Pancreas (tissue), 10 donors: ENCODE measurements around the gene DDX51. TPM values are rescaled to one million over a fixed set of nuclear protein-coding genes. Genes with fewer than 3 reads are reported as not detected.

Experiments used
- ATAC-seq, 4 donors: fragments of 200-7000 bp; cut with Tn5 transposase; one replicate each; pipeline versions ENCODE4 v1.8.0 to v1.9.1; 2020; ENCODE audit warnings: mild to moderate bottlenecking in 4 of 4, moderate library complexity in 4 of 4
- DNase-seq, 6 donors: peaks; one replicate each; pipeline ENCODE4 v3.0.0-alpha.2; 2020
- FAIRE-seq: peaks from 2 replicates; lab custom pipeline; 2012; peaks lifted over from hg19 to GRCh38; lab: Jason Lieb, UNC
- H3K27ac ChIP-seq, 4 donors: fragments of 200-600 bp; sonication (generic); 1 replicate in 3 of 4; 2 replicates in 1 of 4; pipeline versions ENCODE4 v1.5.0 to v1.8.0; 2020
- H3K27me3 ChIP-seq, 4 donors: fragments of 200-600 bp; one replicate each; pipeline ENCODE4 v1.8.0; 2021
- H3K36me3 ChIP-seq, 3 donors: fragments of 200-600 bp; sonication (generic) in 1 of 3; one replicate each; pipeline versions ENCODE4 v1.5.0 to v1.8.0; 2020 to 2021
- H3K4me1 ChIP-seq, 3 donors: fragments of 200-600 bp; one replicate each; pipeline ENCODE4 v1.8.0; 2021
- H3K4me3 ChIP-seq, 4 donors: fragments of 200-600 bp; sonication (generic) in 2 of 4; one replicate each; pipeline versions ENCODE4 v1.5.0 to v1.8.0; 2020 to 2021
- H3K9me3 ChIP-seq, 4 donors: fragments of 200-600 bp; one replicate each; pipeline ENCODE4 v1.8.0; 2021
- CTCF ChIP-seq, 4 donors: fragments of 200-600 bp; sonication (generic) in 3 of 4; IDR thresholded peaks; one replicate each; pipeline versions ENCODE4 v1.5.0 to v1.8.0; 2021; ENCODE audit warnings: antibody characterized with exemption in 4 of 4
- WGBS, 2 donors: extraction: QIAGEN DNeasy Blood & Tissue Kit; methylation state at CpG; one replicate each; pipeline ENCODE4 v1.1.7; 2013; 5-methylcytosine and 5-hydroxymethylcytosine counted together
- intact Hi-C, 3 donors: fragments of 100-400 bp; cut with DNase I; formaldehyde crosslinking; loops; one replicate each; pipeline versions ENCODE4 v1.11.1 to v1.14.2; 2022
- polyA plus RNA-seq, 2 donors: library from polyadenylated mRNA; stranded (reverse); fragments of 200-250 nt; gene quantifications; one replicate each; pipeline ENCODE4 v1.2.3, GENCODE V29; 2013
- total RNA-seq, 6 donors: library from RNA; stranded (reverse); fragmentation: NEBNext Ultra II Directional in 4 of 6; extraction: Animal tissue kit (Norgen Biotek cat#: 25700) in 4 of 6; gene quantifications; one replicate each; pipeline versions ENCODE4 v1.2.1 to v1.2.4, GENCODE V29; 2021 to 2023
- donor health status: healthy with polysubstance abuse.
- donor health status: DM: no; HTN: no; CAD: no; lungs with moderate emphysema.
- donor health status: DM: no; HTN: no; CAD: no.
- donor health status: control.
- donor health status: control.
- donor health status: Bipolar disorder and iron deficiency.
- donor health status: DM: yes; HTN: yes; CAD: no.
- donor health status: DM: no; HTN: no; CAD: no.
- donor health status: DM: no; HTN: no; CAD: no.
- donor health status: DM: yes; HTN: yes; CAD: no.

The DDX51 gene
- total and polyA plus RNA-seq, 8 donors = 7.8 to 46.7 (median 13.7) TPM

GRCh38 chr12:132179431-132180362 lies 35.6 kb upstream of the DDX51 start:
- no peak overlapping the region for H3K4me3 ChIP-seq
- WGBS, 2 donors = 69 to 78% methylated on average over 19 of the region's 19 CpGs
- intact Hi-C loops = no loop called here
- H3K27me3 ChIP-seq = peaks cover 0 to 19% (median 0%) of the 10 kb centered on the region in 4 donors
- H3K36me3 ChIP-seq = no peaks in the 10 kb centered on the region
- H3K27ac ChIP-seq = no peak overlapping the region
- no peak for TF ChIP-seq CTCF (IDR thresholded peaks at IDR 0.05)
- no peaks in the 10 kb centered on the region for H3K9me3 ChIP-seq
- no peaks in the 10 kb centered on the region for H3K4me1 ChIP-seq
- FAIRE-seq = no peak
- ATAC-seq = no peak
- DNase-seq = peak in 1 of 6 donors; percentile 7

- no peak overlapping the region for H3K27ac ChIP-seq
- 54% methylated on average over 39 of the region's 39 CpGs for WGBS, 2 donors
- peaks cover 0 to 19% (median 0%) of the 10 kb centered on the region in 4 donors for H3K27me3 ChIP-seq
- FAIRE-seq = no peak
- intact Hi-C loops = no loop called here
- no peaks in the 10 kb centered on the region for H3K36me3 ChIP-seq
- no peak for TF ChIP-seq CTCF (IDR thresholded peaks at IDR 0.05)
- ATAC-seq = no peak
- H3K9me3 ChIP-seq = no peaks in the 10 kb centered on the region
- H3K4me3 ChIP-seq = no peak overlapping the region
- DNase-seq = peak in 1 of 6 donors; percentile 11
- H3K4me1 ChIP-seq = no peaks in the 10 kb centered on the region
Measured at GRCh38 chr12:132178801-132179401, 34.8 kb upstream of the DDX51 start.

GRCh38 chr12:132178316-132178715 lies 34.2 kb upstream of the DDX51 start:
- no peaks in the 10 kb centered on the region for H3K36me3 ChIP-seq
- H3K27ac ChIP-seq = no peak overlapping the region
- H3K27me3 ChIP-seq = peaks cover 0 to 19% (median 0%) of the 10 kb centered on the region in 4 donors
- H3K4me3 ChIP-seq = no peak overlapping the region
- ATAC-seq (no peak), DNase-seq (no peak), FAIRE-seq (no peak)
- intact Hi-C loops = no loop called here
- TF ChIP-seq CTCF (IDR thresholded peaks at IDR 0.05) = no peak
- H3K4me1 ChIP-seq = no peaks in the 10 kb centered on the region
- H3K9me3 ChIP-seq = no peaks in the 10 kb centered on the region
- 33 to 38% methylated on average over 8 of the region's 8 CpGs for WGBS, 2 donors

GRCh38 chr12:132176920-132177551 lies 32.9 kb upstream of the DDX51 start:
- Histone ChIP-seq H3K4me3 (no peak overlapping the region), H3K9me3 (no peaks in the 10 kb centered on the region), H3K27ac (no peak overlapping the region), H3K27me3 (peaks cover 0 to 19% (median 0%) of the 10 kb centered on the region in 4 donors), H3K36me3 (no peaks in the 10 kb centered on the region), H3K4me1 (no peaks in the 10 kb centered on the region)
- intact Hi-C loops = no loop called here
- no peak for TF ChIP-seq CTCF (IDR thresholded peaks at IDR 0.05)
- DNase-seq (no peak), ATAC-seq (no peak), FAIRE-seq (no peak)
- 65 to 71% methylated on average over 25 of the region's 25 CpGs for WGBS, 2 donors
